IMR-90 (cell line): ENCODE measurements around the gene USO1.

Experiments used
- BHLHE40 ChIP-seq: fragments of 150-350 bp; IDR thresholded peaks from 2 replicates; pipeline ENCODE4 v1.6.1; 2016; ENCODE audit warnings: mild to moderate bottlenecking, low read depth, low read length
- CEBPB ChIP-seq: IDR thresholded peaks from 2 replicates; pipeline ENCODE4 v1.6.1; 2012; ENCODE audit warnings: low read depth, low read length, improper control_type of control experiment
- MAFK ChIP-seq: IDR thresholded peaks from 2 replicates; pipeline ENCODE4 v1.6.1; 2012; ENCODE audit warnings: low read depth, low read length, improper control_type of control experiment
- MXI1 ChIP-seq: IDR thresholded peaks from 2 replicates; pipeline ENCODE4 v1.6.1; 2012; ENCODE audit warnings: low read depth, mild to moderate bottlenecking, low read length, moderate library complexity, borderline replicate concordance
- POLR2A ChIP-seq: IDR thresholded peaks from 2 replicates; pipeline ENCODE4 v1.6.1; 2012; ENCODE audit warnings: mild to moderate bottlenecking, low read depth, low read length
- RAD21 ChIP-seq: IDR thresholded peaks from 2 replicates; pipeline ENCODE4 v1.6.1; 2012; ENCODE audit warnings: low read length, improper control_type of control experiment
- RFX5 ChIP-seq: IDR thresholded peaks from 2 replicates; pipeline ENCODE4 v1.8.0; 2012; ENCODE audit warnings: low read depth, mild to moderate bottlenecking, low read length, moderate library complexity
- SMC3 ChIP-seq: fragments of 150-350 bp; IDR thresholded peaks from 2 replicates; pipeline ENCODE4 v1.6.1; 2016; ENCODE audit warnings: low read depth, mild to moderate bottlenecking, antibody characterized with exemption, low read length, moderate library complexity
- USF2 ChIP-seq: fragments of 150-350 bp; IDR thresholded peaks from 2 replicates; pipeline ENCODE4 v1.6.1; 2017; ENCODE audit warnings: mild to moderate bottlenecking, antibody characterized with exemption, low read length, low read depth
- TF ChIP-seq, protein P1 (sequence below): conservative IDR thresholded peaks from 2 replicates; pipeline ENCODE4 v1.5.1; 2012; ENCODE audit warnings: mild to moderate bottlenecking, low read depth, low read length, improper control_type of control experiment

DNA sequence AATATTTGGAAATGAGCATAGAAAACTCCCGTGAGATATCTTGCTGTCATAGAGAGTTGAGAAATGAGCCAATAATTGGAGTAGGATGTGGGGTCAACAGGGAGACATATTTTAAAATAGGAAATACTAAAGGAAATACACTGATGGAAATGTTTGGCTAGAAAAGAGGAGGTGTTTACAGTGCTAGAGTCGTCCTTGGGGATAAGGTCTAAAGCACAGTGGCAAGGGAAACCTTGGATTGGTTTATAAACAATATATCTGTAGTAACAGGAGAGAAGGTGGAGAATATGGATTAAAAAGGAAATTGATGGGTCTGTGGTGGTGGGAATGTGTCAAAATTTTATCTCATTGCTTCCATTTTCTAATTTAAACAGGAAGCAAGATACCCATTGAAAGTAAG is 95.8 kb downstream of the USO1 start:
- TF ChIP-seq SMC3 (no peak), RAD21 (no peak), POLR2A (no peak), MXI1 (no peak), USF2 (no peak), MAFK (no peak), RFX5 (no peak), CEBPB (no peak), BHLHE40 (no peak)
- TF ChIP-seq, protein P1, sequence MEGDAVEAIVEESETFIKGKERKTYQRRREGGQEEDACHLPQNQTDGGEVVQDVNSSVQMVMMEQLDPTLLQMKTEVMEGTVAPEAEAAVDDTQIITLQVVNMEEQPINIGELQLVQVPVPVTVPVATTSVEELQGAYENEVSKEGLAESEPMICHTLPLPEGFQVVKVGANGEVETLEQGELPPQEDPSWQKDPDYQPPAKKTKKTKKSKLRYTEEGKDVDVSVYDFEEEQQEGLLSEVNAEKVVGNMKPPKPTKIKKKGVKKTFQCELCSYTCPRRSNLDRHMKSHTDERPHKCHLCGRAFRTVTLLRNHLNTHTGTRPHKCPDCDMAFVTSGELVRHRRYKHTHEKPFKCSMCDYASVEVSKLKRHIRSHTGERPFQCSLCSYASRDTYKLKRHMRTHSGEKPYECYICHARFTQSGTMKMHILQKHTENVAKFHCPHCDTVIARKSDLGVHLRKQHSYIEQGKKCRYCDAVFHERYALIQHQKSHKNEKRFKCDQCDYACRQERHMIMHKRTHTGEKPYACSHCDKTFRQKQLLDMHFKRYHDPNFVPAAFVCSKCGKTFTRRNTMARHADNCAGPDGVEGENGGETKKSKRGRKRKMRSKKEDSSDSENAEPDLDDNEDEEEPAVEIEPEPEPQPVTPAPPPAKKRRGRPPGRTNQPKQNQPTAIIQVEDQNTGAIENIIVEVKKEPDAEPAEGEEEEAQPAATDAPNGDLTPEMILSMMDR: no peak
